Stimulated activated CD8-positive, alpha-beta memory T cell treated with anti-CD3 and anti-CD28 coated beads, Interleukin-7, amount 100 ng/mL, for 4 hours (primary cell): ENCODE results near the gene PPEF1.
"Not testable (repeated sequence)": the region's sequence is repeated elsewhere in the genome, so short reads cannot be mapped to it uniquely, and the experiment has no call there.

Experiments used
- DNase-seq, 2 donors: peaks; one replicate each; pipeline ENCODE4 v3.0.0-alpha.2; 2020; ENCODE audit warnings: low read depth in 2 of 2

PPEF1 gene

DNA sequence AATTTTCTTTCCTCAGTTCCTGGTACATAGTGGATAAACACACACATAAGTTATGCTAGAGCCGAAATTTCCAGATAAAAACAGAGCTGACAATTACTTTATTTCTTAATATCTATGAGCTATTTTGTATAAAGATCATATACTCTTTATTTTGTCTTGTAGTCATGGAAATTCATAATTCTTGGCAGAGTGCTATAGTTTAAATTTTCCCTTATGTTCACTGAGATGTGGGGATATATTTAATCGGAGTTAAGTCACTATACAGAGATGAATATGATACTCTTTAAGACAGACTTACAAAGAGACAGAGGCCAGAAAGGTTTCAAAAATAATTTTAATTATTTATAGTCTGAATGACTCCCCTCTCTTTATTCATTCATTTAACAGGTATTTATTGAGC lies 89.7 kb downstream of the PPEF1 start:
- no peak for DNase-seq

DNA sequence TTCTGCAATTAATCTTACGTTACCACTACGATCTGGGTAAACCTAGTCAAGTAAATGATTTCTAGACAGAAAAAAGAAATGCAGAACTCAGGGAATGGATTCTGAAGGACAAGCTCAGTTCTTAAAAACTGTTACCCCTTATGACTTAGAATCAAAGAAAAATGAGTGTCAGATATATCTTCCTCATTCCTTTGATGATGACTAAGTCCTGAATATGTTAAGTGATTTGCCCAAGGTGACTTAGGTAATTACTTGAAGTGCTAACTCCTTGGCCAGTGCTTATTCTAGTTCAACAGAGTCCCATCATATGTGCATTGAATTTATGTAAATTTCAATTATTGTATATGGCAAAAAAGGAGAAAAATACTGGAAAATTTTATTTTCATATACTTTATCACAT lies 92.5 kb downstream of the PPEF1 start:
- DNase-seq: no peak

DNA sequence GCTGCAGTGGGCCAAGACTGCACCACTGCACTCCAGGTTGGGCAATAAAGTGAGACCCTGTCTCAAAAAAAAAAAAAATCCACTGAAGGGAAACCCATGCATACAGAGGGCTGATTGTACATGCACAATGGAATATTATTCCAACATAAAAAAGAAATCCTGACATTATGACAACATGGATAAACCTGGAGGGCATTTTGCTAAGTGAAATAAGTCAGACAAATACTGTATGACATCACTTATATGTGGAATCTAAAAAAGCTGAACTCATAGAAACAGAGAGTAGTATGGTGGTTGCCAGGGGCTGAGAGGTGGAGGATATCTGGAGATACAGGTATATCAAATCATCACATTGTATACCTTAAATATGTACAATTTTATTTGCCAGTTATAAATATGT lies 102.2 kb downstream of the PPEF1 start:
- DNase-seq: no peak

DNA sequence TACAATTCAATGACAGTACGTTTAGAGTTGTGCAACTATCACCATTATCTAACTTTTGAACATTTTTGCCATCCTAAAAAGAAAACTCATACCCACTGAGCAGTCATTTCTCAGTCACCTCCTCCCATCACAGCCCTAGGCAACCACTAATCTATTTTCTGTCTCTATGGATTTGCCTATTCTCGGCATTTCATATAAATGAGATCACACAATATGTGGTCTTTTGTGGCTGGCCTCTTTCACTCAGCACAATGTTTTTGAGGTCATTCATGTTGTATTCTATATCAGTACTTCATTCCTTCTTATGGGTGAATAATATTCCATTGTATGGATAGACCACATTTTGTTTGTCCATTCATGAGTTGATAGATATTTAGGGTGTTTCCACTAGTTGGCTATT lies 103.0 kb downstream of the PPEF1 start:
- DNase-seq: no peak

DNA sequence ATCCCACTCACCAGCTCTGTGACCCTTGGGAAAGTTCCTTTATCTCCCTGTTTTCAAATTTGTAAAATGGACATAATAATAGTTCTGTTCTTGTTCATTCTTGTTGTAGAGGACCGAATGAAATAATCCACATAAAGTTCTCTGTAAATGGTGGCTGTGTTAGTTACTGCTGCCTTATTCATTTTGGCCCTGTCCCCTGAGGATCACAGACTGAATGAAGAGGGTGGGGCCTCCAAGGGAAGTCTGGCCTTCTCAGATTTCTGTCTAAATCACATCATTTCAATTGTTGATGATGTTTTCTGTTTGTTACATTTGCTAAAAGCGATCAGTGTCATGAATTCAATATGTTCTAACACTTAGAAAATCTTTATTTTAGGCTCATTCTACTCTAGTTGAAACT lies 117.9 kb downstream of the PPEF1 start:
- no peak for DNase-seq

DNA sequence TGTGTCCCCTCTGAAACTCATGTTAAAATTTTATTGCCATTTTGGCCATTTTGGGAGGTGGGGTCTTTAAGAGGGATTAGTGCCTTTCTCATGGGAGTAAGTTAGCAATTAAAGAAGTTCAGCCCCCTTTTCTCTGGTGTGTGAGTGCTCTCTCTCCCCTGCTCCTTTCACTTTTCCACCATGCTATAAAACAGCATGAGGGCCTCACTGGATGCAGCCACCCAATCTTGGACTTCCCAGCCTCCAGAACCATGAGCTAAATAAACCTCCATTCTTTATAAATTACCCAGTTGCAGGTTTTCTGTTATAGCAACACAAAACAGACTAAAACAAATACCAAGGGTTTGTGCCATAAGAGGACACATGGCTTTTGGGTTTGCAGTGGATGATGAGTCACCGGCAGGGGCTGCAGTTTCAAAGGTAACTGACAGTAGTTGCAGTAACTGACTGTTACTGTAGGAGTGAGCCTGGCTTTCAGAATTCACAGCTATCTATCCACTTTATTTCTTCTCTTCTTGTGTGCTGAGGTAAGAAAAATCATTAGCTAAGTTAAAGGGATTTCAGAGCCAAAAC lies 121.5 kb downstream of the PPEF1 start:
- peak in 1 of 2 donors; percentile 0 for DNase-seq

DNA sequence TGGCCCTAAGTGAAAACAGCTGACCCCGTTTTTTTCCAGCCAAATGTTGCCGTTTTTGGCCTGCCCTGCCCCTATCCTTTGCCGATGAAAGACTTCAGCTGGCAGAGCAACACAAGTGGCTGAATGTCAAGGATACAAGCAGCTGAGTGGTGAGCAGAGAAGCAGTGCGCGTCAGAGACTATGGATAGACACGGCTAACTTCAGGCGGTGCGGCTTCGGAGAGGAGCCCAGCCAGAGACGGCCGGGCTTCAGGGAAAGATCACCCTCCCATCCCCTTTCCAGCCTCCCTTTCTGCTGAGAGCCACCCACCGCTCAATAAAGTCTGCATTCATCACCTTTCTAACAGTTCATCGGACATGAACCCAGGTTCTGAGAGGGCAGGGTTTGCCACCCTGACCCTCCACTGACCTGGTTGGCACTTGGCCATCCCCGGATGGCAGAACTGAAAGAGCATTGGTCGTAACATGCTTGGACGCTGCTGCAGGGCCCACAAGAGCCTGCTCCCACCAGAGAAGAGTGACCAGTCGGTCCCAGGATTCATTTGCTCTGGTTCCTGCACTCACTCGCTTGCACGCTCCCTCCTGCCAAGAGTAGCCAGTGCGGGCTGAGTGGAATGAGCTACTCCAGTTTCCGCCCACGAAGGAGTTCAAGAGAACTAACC lies 125.8 kb downstream of the PPEF1 start:
- DNase-seq: no peak

DNA sequence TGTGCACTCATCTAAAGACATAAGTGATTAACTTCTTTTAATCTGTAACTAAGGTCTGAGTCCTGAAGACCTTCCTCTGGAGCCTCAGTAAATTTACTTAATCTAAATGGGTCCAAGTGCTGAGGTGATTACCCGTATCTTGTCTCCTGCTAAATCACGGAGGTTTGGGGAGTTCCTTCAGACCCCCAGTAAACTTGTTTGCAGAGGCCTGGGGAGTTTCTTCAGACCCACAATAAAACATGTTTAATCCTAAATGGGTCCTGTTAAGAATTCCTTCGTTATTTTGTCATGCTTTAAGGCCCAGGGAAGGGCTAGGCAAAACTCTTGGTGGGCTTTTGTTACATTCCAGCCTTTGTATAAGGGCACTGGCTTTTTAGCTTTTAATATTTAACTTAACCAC lies 140.5 kb downstream of the PPEF1 start:
- DNase-seq: not testable (repeated sequence)

DNA sequence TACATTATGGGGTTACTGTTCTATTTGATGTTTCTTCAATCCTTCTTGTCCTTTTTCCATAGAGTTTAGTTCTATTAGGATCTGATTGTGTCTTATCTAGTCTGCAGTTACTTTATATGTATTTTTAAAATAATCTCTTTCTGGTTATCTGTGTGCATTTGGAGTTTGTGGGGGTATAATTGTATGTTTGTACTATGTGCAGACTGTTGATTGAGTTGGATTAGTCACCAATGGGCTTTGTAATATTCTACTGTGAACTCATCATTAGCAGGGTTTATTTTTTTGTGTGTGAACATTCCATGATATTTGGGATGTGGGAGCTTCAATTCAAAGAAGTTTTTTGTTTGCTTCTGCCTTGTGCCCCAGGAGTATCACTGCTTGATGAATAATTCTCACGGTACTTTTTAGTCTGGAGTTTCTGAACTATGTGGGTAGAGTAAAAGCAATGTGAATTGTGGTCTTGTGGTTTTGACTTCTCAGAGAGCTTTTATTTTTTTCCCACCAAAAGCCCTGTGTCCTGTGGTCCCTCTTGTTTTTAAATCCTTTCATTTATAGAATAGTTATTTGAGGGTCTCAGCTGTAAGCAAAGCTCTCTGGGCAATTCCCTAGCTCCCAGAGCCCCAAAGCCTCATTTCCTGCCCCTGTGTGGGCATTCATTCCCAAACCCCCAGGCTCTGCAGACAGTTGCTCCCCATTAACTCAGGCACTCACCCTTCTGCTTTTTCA lies 148.6 kb downstream of the PPEF1 start:
- DNase-seq: no peak

DNA sequence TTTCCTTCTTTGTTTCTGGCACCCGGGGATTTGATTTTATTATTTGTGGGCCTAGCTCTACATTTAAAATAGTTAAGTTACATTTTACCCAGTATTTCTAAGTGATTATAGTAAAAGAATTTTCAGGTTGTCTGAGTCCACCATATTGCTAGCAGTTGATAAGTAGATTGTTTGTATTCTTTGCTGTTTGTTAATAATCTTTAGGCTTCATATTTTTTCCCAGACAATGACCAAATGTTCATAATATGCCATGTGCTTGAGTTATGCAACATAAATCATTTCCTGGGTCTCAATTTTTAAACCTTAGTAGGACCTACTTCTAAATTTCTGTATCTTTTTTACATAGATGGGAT lies 149.2 kb downstream of the PPEF1 start:
- no peak for DNase-seq

DNA sequence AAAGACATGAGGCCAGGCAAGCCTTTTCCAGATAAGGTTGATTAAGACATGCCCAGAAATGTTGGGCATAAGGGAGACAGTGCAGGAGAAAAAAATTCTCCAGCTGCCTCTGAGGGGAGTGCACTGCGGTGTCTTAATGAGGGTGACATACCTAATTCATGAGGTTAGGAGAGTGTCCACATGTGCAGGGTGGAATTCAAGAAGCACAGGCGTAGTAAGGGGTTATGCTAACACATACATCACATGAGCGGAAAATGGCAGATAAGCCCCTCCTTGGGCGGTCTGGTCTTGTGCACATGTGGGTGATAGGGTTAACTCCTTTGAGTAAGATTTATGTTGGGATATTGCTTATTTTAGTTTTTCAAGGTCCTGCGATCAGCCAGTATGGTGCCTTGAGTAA lies 154.1 kb downstream of the PPEF1 start:
- DNase-seq: no peak

DNA sequence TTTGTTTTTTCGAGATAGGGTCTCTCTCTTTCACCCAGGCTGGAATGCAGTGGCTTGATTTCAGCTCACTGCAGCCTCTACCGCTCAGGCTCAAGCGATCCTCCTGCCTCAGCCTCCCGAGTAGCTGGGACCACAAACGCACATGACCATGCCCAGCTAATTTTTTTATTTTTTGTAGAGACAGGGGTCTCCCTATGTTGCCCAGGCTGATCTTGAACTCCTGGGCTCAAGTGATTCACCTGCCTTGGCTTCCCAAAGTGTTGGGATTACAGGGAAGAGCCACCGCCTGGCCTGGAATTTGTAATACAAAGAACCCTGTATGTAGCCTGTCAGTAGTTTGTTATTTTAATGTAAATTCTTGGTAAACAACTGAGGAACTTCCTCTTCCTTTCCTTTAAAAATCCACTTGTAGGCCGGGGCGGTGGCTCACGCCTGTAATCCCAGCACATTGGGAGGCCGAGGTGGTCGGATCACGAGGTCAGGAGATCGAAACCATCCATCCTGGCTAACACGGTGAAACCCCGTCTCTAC lies 157.0 kb downstream of the PPEF1 start:
- DNase-seq: no peak

DNA sequence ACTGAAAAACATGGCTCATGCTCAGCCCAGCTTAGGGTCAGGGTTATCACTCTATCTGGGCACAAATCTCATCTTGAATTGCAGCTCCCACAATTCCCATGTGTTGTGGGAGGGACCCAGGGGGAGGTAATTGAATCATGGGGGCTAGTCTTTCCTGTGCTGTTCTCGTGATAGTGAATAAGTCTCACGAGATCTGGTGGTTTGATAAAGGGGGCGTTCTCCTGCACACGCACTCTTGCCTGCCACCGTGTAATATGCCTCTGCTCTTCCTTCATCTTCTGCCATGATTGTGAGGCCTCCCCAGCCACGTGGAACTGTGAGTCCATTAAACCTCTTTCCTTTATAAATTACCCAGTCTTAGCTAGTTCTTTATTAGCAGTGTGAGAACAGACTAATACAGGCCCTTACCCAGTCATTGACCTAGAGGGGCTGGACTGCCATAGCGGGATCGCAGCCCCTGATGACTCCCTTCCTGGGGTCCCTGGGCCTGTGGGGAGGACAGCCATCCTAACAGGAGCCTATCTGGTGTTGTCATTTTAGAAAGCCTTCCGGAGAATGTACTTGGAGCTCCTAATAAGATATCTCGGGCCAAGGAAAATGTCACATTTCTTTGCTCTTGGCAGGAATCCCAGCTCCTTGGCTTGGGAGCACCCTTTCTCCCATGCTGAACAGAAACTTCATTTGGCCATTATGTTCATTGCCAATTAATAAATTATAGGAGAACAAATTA lies 163.9 kb downstream of the PPEF1 start:
- no peak for DNase-seq

DNA sequence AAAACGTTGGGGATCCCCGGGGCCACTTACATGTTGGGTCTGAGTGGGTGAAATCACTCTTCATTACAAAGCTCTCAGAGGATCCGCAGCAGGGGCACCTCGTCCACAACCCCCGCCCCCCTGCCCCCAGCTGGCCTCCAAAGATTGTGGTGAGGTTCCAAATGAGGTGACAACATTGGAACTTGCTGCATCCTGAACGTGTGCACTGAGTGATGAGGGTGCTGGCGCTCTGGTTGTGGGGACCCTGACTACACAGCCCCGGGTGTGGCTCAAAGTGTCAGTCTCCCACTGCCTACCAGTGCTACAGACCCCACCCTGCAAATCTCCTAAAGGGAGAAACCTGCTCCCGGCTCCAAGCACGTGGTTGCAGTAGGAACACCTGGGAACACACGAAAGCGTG lies 164.5 kb downstream of the PPEF1 start:
- DNase-seq: no peak

DNA sequence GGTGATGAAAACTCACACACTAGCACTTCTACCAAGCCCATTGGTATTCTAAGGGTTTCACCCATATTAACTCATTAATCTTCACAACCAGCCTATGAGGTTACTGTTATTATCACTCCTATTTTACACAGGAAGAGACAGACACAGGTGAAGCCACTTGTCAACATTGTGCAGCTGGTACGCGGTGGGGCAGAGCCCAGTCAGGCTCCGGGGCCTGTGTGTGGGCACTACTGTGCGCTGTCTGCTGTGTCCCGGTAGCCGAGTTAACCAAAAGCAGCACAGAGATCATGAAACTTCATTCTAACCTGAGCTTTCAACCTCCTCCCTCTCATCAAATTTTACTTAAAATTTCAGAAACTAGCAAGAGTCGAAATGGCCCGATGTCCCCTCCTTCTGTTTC lies 165.2 kb downstream of the PPEF1 start:
- no peak for DNase-seq

DNA sequence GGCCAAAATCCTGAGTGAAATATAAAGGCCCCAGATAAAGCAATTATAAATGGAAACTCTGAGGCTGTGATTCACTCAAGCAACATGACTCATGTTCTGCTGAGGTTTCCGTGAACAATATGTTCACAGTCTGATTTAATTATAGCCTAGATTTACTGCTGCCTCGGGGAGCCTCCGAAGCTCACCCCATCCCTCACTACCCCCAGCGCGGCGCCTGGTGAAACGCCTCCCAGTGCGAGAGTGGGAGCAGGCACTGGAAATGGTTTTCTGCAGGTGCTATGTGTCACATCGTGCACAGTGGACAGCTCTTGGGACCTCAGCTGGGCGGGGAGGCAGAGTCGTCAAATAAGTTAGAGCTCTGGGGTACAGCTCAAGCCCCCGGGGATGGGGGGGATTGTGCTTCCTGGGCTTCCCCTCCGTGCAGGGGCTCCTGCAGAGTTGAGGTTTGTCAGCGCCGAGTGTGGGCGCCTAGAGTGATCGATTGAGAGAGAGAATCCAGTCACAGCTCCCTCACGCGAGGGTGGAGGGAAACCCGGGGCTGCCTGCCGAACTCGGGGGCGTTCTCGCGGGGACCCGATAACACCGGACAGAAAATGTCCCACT lies 165.8 kb downstream of the PPEF1 start:
- DNase-seq: no peak

DNA sequence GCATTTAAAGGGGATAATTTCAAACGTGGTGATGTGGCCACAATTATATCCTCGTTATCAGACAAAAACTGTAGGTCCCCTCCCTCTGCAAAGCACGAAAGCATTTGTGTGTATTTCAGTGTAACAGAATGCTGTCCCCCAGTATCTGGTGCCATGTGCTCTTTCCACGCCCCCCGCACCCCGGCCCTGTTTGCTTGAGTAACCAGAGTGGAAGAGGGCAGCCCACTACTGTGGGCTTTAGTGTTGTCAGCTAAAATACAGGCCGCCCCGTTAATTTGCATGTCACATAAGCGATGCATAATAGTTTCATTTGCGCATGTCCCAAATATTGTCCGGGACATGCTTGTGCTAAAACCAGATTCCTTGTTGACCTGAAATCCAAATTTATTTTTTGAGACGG lies 166.4 kb downstream of the PPEF1 start:
- DNase-seq: no peak

DNA sequence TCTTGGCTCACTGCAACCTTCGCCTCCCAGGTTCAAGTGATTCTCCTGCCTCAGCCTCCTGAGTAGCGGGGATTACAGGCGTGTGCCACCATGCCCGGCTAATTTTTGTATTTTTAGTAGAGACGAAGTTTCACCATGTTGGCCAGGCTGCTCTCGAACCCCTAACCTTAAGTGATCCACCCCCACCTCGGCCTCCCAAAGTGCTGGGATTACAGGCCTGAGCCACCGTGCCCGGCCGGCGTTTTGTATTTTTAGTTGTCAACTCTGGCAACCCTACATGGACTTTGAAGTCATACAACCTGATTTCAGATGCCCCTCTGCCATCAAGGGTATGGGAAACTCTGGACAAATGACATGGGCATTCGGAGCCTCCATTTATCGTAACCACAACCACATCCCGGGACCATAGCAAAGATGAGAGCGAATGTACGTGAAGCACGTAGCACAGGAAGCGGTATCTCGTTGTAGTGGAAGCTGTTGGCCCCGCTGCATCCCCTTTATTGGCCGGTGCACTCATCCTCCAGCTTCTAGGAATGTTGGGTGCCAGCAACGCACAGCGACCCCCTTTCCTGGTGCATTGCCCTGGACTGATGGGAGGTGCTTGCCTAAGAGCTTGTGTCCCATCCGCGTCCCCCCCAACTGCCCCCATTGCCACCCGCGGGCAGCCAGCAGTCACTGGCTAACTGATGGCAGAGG lies 167.3 kb downstream of the PPEF1 start:
- DNase-seq: no peak

DNA sequence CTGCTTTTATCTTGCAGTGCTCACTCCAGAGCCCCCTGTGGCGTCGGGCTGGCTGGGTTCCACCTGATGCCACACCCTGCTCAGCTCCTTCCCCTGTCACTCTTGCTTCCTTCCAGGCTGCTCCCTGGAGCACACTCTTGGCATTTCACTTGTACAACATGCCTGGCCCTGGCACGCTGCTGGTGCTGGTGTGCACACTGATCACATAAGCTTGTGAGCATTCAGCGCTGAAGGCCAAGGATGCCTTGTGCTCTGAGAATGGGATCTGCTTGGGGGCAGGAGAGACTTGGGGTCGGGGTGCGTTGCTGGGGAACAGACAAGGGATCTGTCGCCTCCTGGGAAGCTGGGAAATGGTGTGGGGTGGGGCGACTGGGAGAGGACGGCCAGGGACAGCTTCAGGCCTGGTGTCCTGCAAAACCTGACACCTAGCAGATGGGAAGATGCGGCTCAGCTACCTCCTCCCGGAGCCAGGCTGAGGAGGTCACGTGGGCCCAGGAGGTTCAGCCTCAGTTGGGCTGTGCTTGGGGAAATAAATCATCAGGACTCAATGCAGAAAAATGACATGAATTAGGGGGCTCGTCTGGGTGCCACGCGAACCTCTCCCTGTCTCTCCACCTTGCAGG lies 167.9 kb downstream of the PPEF1 start:
- no peak for DNase-seq

DNA sequence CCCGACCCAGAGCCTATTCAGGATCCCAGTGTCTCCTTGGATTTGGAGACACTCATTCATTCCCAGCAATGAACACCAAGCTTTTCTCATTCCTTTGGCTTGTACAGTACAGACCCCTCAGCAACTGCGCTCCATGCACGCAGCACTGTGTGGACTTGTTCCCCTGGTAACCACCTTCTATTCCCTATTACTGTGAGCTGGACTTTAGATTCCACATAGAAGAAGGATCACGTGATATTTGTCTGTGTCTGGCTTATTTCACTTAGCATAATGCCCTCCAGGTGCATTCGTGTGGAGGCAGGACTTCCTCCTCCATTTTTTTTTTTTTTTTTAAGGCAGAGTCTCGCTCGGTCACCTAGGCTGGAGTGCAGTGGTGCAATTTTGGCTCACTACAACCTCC lies 170.0 kb downstream of the PPEF1 start:
- no peak for DNase-seq
